C1 segment of cervical spinal cord (tissue), 14 donors: ENCODE data around the gene TPP1.

Source experiments
- DNase-seq, 14 donors: peaks; one replicate each; lab custom pipeline; 2025; lab: John Stamatoyannopoulos, UW

TPP1 gene

GRCh38 chr11:6563667-6564066, 55.6 kb downstream of the TPP1 start:
- no peak for DNase-seq

DNA sequence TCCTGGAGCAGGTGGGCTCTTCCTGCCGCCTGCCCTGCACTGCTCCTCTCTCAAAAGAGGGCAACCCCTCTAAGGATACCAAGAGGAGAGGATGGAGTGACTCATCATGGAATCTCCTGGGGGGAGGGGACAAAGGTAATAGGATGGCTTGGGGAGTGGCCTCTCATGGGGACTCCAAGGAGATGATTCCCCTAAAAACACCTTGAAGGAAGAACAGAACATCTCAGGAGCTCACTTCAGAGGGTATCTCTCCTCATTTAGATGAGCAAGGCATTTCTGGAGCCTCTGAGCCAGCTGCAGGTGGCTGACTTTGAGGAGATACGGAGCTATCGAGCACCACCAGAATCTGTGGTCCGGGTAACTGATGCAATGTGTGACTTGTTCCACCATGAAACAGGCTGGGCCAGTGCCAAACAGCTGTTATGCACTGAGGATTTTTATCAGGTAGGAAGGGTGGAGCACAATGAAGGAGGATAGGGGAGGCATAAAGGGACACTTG, 56.1 kb downstream of the TPP1 start:
- DNase-seq, result no peak
